Thyroid gland (tissue), 4 donors: Measurements from ENCODE around the gene TMBIM6.

Source experiments
- POLR2A ChIP-seq, 2 donors: fragments of 450-650 bp; IDR thresholded peaks; one replicate each; pipeline ENCODE4 v1.6.1; 2017; ENCODE audit warnings: antibody characterized with exemption in 2 of 2, mild to moderate bottlenecking in 2 of 2, moderate library complexity in 1 of 2
- TF ChIP-seq, protein P1 (sequence below), 6 experiments: fragments of 200-600 bp in 3 of 6; fragments of 450-650 bp in 3 of 6; sonication (generic) in 3 of 6; IDR thresholded peaks; one replicate each; pipeline ENCODE4 v1.5.1; 2016 to 2019; ENCODE audit warnings: antibody characterized with exemption in 6 of 6, mild to moderate bottlenecking in 2 of 6, inconsistent platforms in 1 of 6, moderate library complexity in 1 of 6

- TF ChIP-seq, protein P1, sequence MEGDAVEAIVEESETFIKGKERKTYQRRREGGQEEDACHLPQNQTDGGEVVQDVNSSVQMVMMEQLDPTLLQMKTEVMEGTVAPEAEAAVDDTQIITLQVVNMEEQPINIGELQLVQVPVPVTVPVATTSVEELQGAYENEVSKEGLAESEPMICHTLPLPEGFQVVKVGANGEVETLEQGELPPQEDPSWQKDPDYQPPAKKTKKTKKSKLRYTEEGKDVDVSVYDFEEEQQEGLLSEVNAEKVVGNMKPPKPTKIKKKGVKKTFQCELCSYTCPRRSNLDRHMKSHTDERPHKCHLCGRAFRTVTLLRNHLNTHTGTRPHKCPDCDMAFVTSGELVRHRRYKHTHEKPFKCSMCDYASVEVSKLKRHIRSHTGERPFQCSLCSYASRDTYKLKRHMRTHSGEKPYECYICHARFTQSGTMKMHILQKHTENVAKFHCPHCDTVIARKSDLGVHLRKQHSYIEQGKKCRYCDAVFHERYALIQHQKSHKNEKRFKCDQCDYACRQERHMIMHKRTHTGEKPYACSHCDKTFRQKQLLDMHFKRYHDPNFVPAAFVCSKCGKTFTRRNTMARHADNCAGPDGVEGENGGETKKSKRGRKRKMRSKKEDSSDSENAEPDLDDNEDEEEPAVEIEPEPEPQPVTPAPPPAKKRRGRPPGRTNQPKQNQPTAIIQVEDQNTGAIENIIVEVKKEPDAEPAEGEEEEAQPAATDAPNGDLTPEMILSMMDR (IDR thresholded peaks at IDR 0.05) = no peak
- TF ChIP-seq POLR2A (IDR thresholded peaks at IDR 0.05) = no peak
Measured at GRCh38 chr12:49795654-49796105, 54.3 kb downstream of the TMBIM6 start.
